GM18867 (cell line): ENCODE data around the gene PTCH1.
A peak's percentile ranks its signal among the peaks of the same experiment; 100 is the strongest.

ENCODE experiments used
- ATAC-seq: cut with Tn5 transposase; IDR thresholded peaks from one replicate; pipeline ENCODE4 v1.9.1; 2021; ENCODE audit warnings: mild to moderate bottlenecking, moderate library complexity; ENCODE audit not compliant: unreplicated experiment

Gene PTCH1

DNA sequence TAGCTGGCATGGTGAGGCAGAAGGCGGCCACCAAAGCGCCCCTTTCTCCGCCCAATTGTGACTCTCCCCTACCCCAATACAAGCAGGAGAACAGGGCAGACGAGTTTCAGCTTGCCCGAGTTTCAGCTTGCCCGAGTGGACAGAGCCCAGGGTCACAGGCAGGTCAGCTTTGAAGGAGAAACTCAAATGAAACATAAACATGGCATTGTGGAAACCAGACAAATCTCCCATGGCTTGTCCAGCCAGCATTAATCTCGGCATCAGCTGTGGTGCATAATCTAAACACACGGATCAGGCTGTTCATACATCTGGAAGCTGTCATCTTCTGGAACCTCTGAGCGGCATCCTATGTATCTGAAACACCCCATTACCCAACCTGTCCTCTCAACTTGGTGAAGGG is 16.9 kb downstream of the PTCH1 start:
- no peak for ATAC-seq

DNA sequence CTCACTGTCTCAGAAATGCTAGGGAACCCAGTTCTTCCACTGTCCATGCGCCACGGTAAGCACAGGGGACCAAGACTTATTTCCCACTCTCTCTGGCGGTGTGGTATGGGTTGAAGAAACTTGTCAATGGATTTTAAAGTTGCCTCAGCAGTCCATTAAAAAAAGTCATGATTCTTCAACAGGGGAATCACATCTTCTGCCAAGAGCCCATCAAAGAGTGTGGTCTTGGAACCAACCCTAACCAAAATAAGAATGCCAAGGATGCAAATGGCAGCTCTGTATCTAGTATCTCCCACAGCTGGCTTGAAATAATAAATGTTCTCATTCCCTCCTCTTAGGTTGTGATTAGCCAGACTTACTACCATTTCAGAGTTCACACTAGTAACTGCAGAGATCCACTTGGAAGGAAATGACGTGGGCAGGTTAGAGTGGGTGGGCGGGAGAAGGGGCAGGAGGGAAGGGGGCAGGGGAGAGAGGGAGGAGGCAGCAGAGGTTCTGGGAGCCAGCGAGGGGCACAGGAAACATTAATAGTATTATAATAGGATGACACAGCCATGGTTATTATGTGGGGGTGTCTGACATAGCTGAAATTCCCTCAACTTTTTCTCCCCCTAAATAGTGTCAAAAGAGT is 17.6 kb downstream of the PTCH1 start:
- no peak for ATAC-seq

GRCh38 chr9:95498641-95499040 is 18.1 kb downstream of the PTCH1 start:
- no peak for ATAC-seq

GRCh38 chr9:95497772-95498171 is 19.0 kb downstream of the PTCH1 start:
- no peak for ATAC-seq

DNA sequence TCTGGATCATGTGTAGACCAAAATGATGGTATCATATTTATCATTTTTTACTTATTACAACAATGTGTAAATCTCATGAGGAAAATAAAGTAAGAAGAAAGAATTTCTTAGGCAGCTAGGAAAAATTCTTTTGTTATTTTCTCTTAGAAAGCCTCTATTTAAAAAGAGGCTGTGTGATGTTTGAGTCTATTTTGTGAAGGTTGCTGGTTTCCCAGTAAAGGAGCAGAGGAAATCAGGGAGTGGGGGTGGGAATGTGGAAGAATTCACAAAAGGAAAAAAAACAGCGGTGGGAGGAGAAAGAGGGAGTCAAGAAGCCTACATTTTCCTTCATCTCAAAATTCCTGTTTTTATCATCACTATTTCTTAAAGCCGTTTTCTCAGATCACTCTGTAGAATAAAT is 20.1 kb downstream of the PTCH1 start:
- ATAC-seq = no peak

- ATAC-seq = no peak
Observed at GRCh38 chr9:95495961-95496360, 20.8 kb downstream of the PTCH1 start.

GRCh38 chr9:95495529-95495928 is 21.2 kb downstream of the PTCH1 start:
- ATAC-seq = no peak

DNA sequence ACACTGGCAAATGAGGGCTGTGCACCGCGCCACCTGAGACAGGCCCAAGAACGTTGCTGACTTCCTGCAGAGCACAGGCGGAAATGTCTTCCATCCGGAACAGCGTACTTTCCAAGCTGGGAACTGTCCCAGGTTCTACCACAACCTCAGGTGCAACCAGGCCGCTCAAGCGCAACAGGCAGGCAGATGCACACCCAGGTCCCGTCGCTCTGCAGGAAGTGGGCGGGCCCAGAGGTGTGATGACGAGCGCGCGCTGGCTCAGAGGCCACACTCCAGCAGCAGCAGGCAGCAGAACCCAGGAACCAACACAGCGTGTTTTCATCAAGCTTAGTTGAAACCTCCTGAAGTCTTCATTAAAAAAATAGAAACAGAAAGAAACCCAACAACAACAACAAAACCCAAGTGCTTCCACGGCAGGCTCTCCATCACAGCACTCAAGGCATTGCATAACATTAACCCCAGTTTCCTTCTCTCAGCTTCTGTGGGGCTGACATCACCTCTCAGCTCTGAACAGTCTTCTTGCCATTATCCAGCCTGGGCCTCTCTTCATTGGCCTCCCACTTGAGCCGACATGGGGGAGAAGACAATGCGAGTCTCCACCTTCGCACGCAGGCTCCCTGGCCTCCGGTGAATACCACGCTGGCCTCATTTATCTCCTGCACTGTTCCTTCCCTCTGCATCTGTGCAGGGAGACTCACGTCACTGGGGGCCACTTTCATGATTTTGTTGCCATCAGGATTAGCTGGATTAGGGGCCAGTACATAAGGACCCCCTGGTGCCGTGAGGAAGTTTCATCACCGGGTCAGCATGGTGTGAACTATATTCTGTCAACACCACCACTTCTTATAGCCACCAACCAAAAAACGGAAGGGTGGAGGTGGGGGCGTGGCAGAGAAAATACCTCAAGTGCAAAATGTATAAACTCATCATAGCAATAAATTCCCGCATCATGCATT is 22.1 kb downstream of the PTCH1 start:
- peak; percentile 95 for ATAC-seq

DNA sequence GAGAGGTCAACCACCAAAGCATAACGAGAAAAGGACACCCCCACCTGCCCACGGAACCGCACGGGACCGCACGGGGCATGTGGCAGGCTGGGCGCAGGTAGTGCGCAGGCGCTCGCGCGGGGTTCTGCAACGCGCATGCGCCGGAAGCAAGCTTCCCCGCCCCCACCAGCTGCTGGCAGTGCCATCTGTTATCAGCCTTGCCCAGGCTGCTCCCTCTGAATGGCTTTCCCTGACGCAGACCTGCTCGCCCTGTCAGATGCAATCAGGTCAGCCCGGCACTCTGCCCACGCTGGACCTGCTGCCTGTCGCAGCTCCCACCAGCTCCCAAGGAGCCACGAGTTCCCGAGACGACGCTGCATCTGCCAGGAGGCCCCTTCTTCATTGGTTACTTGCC is 22.8 kb downstream of the PTCH1 start:
- ATAC-seq = peak; percentile 57

GRCh38 chr9:95493402-95493801 is 23.4 kb downstream of the PTCH1 start:
- ATAC-seq = no peak

- no peak for ATAC-seq
Observed at GRCh38 chr9:95491543-95492320, 25.0 kb downstream of the PTCH1 start.

DNA sequence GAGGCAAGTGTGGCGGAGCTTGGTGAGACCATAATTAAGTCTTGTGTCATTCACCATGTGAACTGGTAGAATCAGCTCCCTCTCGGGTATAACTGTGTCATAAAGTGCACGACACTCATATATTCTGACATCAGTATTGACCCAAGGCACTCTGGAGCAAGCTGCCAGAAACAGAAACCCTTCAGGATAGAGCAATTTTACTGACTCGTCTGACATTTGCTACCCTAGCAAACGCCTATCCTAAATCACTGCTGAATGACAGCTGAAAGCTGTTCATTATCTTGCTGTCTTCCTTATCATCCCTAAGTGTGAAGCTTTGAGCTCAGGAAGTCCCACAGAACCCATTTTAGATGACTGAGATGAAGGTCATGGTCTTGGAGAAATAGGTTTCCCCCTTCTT is 27.8 kb downstream of the PTCH1 start:
- no peak for ATAC-seq

DNA sequence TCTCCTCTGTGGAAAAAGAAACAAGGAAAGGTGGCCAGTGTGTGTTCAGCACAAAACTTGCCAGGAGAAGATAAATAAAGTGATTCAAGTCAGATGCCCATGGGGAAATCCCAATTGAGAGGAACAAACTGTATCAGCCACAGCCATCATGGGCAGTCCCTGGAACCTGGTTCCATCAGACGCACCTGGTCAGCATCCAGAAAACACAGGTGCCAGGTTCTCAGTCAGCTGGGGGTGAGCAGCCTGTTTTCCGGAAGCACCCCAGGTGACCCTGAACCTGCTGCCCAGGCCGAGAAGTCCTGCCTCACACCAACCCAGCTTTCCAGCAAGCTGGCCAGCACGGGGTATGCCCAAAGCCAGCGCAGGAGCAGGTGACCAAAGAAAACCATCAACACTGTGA is 30.5 kb downstream of the PTCH1 start:
- ATAC-seq = no peak

DNA sequence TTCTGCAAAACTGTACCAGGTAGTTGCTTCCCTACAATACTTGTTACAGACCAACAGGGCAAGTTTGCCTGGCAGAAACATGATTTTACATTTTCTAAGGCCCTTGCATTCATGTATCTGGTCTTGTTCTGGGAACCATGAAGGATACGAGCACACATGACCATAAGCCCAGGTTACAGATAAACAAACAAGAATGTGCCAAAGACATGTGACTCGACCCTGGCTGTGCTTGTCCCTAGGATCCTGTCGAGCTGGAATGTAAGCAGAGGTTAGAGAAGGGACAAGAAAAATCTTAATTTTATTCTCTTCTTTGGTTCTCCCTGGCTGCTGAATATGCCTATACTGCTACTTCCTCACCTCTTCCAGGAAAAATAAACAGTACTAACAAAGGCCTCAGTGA is 32.5 kb downstream of the PTCH1 start:
- no peak for ATAC-seq

DNA sequence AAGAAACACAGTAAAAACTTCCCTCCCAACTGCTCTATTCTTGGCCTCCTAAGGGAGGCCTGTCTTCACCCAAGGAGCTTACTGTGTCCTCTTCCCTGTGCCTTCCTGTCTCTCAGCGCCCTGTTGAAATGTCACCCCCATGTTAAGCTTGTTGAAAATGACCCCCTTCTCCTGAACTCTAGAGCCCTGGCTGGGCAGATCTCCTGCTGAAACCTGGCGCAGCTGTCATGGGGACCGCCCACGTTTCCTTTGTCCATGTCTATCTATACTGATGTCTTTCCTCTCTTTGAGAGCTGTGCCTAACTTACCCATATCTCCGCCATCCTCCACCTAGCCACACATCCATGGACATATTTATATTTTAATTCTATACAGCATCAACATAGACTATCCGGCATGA is 33.3 kb downstream of the PTCH1 start:
- ATAC-seq = no peak

DNA sequence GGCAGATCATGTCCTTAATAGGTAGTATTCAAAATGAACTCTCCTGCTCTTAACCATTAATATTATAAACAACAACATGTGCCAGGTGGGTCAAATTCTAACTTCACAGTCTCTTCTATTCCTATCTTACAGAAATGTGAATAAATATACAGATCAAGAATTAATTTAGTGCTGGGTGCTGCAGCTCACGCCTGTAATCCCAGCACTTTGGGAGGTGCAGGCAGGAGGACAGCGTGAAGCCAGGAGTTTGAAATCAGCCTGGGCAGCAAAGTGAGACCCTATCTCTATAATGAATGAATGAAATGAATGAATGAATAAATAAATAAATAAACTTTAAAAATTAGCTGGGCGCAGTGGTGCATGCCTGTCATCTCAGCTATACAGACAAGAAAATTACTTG is 34.1 kb downstream of the PTCH1 start:
- ATAC-seq = no peak

- ATAC-seq = no peak
Observed at GRCh38 chr9:95481000-95481399, 35.8 kb downstream of the PTCH1 start.

DNA sequence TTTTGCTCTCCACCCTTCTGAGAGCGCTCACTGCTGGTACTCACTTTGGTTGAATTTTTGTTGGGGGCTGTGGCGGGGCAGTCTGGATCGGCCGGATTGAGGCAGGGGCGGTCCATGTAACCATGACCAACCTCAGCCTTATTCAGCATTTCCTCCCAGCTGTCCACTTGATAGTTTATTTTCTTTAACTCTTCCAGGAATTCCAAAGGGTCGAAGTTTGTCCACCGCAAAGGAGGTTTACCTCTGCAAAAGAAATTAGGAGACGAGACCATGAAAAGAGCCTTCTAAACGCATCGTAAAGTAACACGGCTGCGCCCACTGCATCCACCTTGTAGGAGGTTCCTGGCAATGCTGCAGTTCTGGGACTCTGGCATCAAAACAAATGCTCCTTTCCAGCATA is 36.4 kb downstream of the PTCH1 start:
- no peak for ATAC-seq

DNA sequence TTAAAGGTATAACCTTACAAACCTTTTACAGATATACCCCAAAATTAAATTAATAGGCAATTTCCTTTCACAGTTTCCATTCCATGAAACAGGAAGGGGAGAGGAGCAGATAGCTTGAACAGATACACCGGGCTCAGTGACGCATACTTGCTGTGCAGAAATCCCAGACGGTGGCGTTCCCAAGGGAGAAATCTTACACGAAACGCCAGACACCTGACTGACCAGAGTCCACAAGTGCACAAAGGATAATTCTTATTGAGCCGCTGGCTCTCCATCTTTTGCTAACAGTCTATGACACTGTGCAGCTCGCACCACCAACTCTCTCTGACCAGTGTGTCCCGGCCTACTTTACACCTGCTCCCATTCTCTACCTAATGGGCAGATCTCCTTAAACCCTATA is 37.4 kb downstream of the PTCH1 start:
- no peak for ATAC-seq

DNA sequence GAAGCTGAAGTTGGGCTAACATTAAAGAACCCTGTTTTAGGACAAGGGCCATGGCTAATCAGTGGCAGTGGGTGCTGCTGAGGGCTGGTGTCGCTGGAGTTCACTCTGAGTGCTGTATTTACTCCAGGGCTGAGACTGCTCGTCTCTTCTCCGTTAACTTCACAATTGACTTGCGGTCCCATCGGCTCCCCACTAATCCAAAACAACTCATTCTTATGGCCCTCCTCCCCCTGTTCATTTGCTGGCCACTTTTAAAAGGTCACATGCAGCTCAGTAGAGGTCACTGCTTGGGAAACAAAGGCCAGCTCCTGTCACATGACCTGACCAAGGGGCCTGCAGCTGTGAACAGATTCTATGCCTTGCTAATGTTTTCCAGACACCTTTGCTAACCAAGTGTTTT is 38.4 kb downstream of the PTCH1 start:
- no peak for ATAC-seq

DNA sequence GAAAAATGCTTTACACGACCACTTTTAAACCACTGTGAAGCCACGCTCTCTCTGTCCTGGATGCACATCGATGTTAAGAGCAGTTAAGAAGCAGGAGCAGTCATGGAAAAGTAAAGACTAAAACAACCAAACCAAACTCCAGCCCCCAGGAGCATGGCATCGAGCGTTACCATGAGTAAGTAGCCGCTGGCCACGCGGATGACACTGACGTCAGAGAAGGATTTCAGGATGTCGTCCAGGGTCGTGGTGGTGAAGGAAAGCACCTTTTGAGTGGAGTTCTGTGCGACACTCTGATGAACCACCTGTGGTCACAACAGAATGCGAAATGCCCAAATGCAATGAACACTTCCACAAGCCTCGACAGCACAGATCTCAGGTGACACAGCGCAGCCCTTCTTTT is 38.9 kb downstream of the PTCH1 start:
- no peak for ATAC-seq

- ATAC-seq = no peak
Observed at GRCh38 chr9:95477441-95477840, 39.3 kb downstream of the PTCH1 start.
